GM19239 (cell line): ENCODE results near the gene OR4M2.
"Not testable (repeated sequence)": the region's sequence is repeated elsewhere in the genome, so short reads cannot be mapped to it uniquely, and the experiment has no call there.

ENCODE experiments used
- DNase-seq: peaks from one replicate; pipeline ENCODE4 v3.0.0; 2011; ENCODE audit warnings: low spot score; ENCODE audit not compliant: insufficient read length
- FAIRE-seq: peaks from 2 replicates; lab custom pipeline; 2011; peaks lifted over from hg19 to GRCh38; lab: Jason Lieb, UNC

Gene OR4M2

GRCh38 chr15:22080227-22080626 is at the start of gene OR4M2:
TSS of gene OR4M2 (plus strand) at chr15:22080527. CDS start at chr15:22080625, 98 bp downstream.
- FAIRE-seq, DNase-seq: not testable (repeated sequence)

- FAIRE-seq, result not testable (repeated sequence)
These were observed 11.1 kb upstream of the OR4M2 start for GRCh38 chr15:22069267-22069666.

GRCh38 chr15:22081386-22081785 is 1.1 kb downstream of the OR4M2 start:
- not testable (repeated sequence) for DNase-seq, FAIRE-seq

More at GRCh38 chr15:22069267-22069666, 11.1 kb upstream of the OR4M2 start:
- DNase-seq, result not testable (repeated sequence)

DNA sequence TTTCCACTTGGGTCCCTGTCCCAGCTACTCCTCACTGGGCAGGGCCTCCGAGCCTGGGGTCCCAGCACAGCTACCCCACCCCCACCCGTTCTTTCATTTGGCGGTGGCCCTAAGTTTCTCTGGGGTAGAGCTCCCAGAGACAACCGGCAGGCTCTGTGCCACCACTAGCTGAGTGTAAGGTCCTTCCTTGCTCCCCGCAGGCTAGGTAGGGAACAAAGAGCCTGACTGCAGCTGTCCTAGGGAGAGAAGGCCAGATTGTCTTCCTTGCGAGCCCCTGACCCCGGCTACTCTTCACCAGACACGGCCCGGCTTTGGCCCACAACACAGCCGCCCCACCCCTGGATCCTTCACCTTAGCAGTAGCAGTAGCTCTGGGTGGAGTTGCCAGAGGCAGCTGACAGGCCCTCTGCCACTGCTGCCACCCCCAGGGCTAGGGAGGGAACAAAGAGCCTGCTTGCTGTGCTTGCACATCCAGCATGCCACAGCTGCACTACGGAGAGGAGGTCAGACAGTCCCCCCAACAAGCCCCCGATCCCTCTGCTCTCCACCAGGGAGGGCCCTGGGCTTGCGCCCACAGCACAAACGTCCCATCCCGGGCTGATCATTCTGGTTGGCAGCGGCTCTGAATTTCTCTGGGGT is 18.4 kb downstream of the OR4M2 start:
- FAIRE-seq, DNase-seq: not testable (repeated sequence)

GRCh38 chr15:22099289-22099891 is 19.1 kb downstream of the OR4M2 start:
- not testable (repeated sequence) for DNase-seq
- FAIRE-seq, result peak; percentile 82

- not testable (repeated sequence) for FAIRE-seq
These were observed 41.7 kb downstream of the OR4M2 start for GRCh38 chr15:22122033-22122432.

More at GRCh38 chr15:22122033-22122432, 41.7 kb downstream of the OR4M2 start:
- not testable (repeated sequence) for DNase-seq
